H7 (cell line): ENCODE data around the gene CERS5. TPM values are rescaled to one million over a fixed set of nuclear protein-coding genes. Genes with fewer than 3 reads are reported as not detected.
"Not testable (repeated sequence)": the region's sequence is repeated elsewhere in the genome, so short reads cannot be mapped to it uniquely, and the experiment has no call there.

Experiments used
- DNase-seq: peaks from one replicate; pipeline ENCODE4 v3.0.0; 2012
- H3K27me3 ChIP-seq: 2 replicates; pipeline ENCODE4 v1.6.0; 2011; ENCODE audit warnings: mild to moderate bottlenecking, low read length; ENCODE audit not compliant: control insufficient read depth, insufficient read depth
- H3K36me3 ChIP-seq: replicated peaks from 2 replicates; pipeline ENCODE4 v1.5.1; 2011; ENCODE audit warnings: low read length; ENCODE audit not compliant: control insufficient read depth, insufficient read depth
- H3K4me3 ChIP-seq: 2 replicates; pipeline ENCODE4 v1.5.1; 2011; ENCODE audit warnings: low read depth, mild to moderate bottlenecking, control low read depth, low read length, moderate library complexity; ENCODE audit not compliant: insufficient read depth
- total RNA-seq: library from RNA; depleted of rRNA; stranded (reverse); fragments of >200 nt; shearing (Covaris generic); gene quantifications from 2 replicates; pipeline ENCODE4 v1.2.3, GENCODE V29; 2014

Gene CERS5
- total RNA-seq, 1 experiment from 2014 or later = 24.6 TPM

DNA sequence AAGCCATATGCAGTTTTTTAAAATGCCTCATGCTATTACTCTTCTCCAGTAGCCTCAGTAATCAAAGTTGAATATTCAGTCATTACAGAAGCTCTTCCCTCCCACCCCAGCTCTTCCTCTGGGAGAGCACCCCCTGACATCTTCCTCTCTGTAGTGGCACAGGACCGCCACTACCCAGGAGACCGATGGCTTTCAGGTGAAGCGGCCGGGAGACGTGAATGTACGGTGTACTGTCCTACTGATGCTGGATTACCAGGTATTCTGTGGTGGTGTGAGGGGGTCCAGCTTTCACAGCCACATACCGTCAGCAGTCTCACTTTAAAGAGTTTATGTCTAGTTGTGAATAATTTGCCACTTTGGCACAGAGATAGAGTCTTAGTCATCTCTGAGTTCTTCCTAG lies 77.4 kb downstream of the CERS5 start:
- Histone ChIP-seq H3K36me3 (peaks cover 59% of the 10 kb centered on the region), H3K27me3 (no peaks in the 10 kb centered on the region), H3K4me3 (no peak overlapping the region)
- no peak for DNase-seq

GRCh38 chr12:50088577-50089335 lies 78.4 kb downstream of the CERS5 start:
- Histone ChIP-seq H3K27me3 (no peaks in the 10 kb centered on the region), H3K4me3 (no peak overlapping the region), H3K36me3 (peaks cover 52% of the 10 kb centered on the region)
- DNase-seq = peak; percentile 79

DNA sequence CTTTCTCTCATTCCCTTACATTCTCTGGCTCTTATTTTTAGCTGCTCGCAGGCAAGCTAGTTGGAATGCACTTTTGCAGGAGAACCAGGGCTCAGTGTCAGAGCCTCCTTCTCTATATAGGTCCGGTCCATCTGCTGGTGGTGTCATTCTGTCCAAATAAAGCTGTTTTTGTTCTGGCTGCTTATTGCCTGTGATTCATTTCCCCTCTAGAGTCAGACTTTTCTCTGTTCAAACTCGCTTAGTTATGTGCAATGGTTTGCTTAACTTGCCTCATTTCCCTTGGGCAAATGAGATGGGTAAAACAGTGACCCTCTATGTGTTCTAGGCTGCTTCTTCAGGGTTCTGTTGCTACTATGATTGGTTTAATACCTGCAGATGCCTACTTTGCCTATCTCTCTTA lies 79.2 kb downstream of the CERS5 start:
- no peak for DNase-seq
- Histone ChIP-seq H3K36me3 (peaks cover 47% of the 10 kb centered on the region), H3K4me3 (no peak overlapping the region), H3K27me3 (no peaks in the 10 kb centered on the region)

- H3K36me3 ChIP-seq = peaks cover 42% of the 10 kb centered on the region
- H3K4me3 ChIP-seq = no peak overlapping the region
- H3K27me3 ChIP-seq = peaks cover 3% of the 10 kb centered on the region; the same call in 1 of the 2 replicates
Measured at GRCh38 chr12:50087151-50087550, 80.0 kb downstream of the CERS5 start.

GRCh38 chr12:50086148-50086547 lies 81.0 kb downstream of the CERS5 start:
- Histone ChIP-seq H3K36me3 (peaks cover 36% of the 10 kb centered on the region), H3K27me3 (peaks cover 12% of the 10 kb centered on the region; the same call in 1 of the 2 replicates)
- no peak for DNase-seq

More at GRCh38 chr12:50087151-50087550, 80.0 kb downstream of the CERS5 start:
- DNase-seq = no peak

DNA sequence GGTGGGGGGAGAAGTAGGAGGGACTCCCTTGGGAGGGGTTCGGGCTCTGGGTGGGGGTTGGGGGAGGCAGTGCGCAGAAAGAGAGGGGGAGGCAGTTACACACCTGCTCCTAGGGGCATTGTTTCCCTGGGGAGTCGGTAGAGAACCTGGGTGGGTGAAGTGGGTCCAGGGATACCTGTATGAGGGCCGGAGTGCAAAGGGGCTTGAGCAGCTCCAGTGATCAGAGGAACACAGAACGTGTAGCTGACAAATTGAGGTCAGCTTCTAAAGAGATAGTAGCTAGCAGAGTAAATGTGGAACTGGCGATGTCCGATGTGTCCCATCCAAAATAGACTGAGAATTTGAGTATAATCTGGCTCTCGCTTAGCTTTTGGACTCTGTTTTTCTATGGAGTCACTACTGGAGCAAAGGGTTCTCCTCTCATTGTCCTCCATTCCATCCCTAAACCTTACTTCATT lies 81.5 kb downstream of the CERS5 start:
- no peak for DNase-seq
- Histone ChIP-seq H3K36me3 (peaks cover 34% of the 10 kb centered on the region), H3K4me3 (peak overlapping the region; percentile 66), H3K27me3 (peaks cover 17% of the 10 kb centered on the region; the same call in 1 of the 2 replicates)

More at GRCh38 chr12:50086148-50086547, 81.0 kb downstream of the CERS5 start:
- H3K4me3 ChIP-seq = no peak overlapping the region

DNA sequence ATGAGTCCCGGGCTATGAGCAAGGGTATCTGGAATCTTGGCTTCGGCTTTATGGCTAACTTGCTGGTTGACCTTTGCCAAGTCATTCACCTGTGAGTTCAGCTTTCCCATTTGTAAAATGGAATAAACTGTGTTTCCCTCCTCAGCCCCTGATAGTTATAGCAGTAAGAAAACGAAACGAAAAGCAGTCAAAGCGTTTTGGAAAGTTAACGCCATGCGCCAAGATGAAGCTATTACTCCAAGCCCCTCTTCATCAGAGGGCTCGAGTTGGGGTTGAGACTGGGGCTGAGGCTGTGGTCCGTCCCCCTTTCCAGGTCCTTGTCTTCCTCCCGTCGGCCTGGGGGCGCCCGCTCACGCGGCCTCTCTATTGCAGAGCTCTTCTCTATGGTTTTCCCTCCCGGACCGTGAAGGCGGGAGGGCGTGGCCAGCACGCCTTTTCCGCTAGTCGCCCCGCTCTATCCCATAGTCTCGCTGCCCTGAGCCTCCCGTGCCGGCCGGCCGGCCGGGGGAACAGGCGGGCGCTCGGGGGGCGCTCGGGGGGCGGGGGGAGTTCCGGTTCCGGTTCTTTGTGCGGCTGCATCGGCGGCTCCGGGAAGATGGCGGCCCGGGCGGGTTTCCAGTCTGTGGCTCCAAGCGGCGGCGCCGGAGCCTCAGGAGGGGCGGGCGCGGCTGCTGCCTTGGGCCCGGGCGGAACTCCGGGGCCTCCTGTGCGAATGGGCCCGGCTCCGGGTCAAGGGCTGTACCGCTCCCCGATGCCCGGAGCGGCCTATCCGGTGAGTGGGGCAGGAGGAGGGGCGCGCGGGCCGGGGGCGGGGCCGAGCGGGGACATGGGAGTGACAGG lies 82.2 kb downstream of the CERS5 start, which contains the start of gene SMARCD1:
SMARCD1 (plus strand) TSS at position 568 of the 840 bp plus-strand sequence; CDS start at position 596, 28 bp downstream.
- peaks cover 29% of the 10 kb centered on the region for H3K36me3 ChIP-seq
- peaks cover 24% of the 10 kb centered on the region for H3K27me3 ChIP-seq
- H3K4me3 ChIP-seq = peak within 1 kb of the TSS; percentile 66
- DNase-seq = peak; percentile 99

- H3K36me3 ChIP-seq = peaks cover 26% of the 10 kb centered on the region
- peak overlapping the region; percentile 66 for H3K4me3 ChIP-seq
- DNase-seq = not testable (repeated sequence)
- peaks cover 30% of the 10 kb centered on the region for H3K27me3 ChIP-seq
Measured at GRCh38 chr12:50084409-50084774, 82.8 kb downstream of the CERS5 start.

GRCh38 chr12:50083301-50083700 lies 83.9 kb downstream of the CERS5 start:
- DNase-seq = no peak
- H3K27me3 ChIP-seq = peaks cover 30% of the 10 kb centered on the region
- H3K36me3 ChIP-seq = peaks cover 17% of the 10 kb centered on the region
- no peak overlapping the region for H3K4me3 ChIP-seq

- no peak for DNase-seq
- Histone ChIP-seq H3K4me3 (no peak overlapping the region), H3K27me3 (peaks cover 30% of the 10 kb centered on the region), H3K36me3 (peaks cover 12% of the 10 kb centered on the region)
Measured at GRCh38 chr12:50082644-50083043, 84.5 kb downstream of the CERS5 start.

- H3K4me3 ChIP-seq = no peak overlapping the region
- DNase-seq = peak; percentile 86
- no peaks in the 10 kb centered on the region for H3K36me3 ChIP-seq
- H3K27me3 ChIP-seq = peaks cover 30% of the 10 kb centered on the region
Measured at GRCh38 chr12:50081096-50081808, 85.9 kb downstream of the CERS5 start.

- no peaks in the 10 kb centered on the region for H3K36me3 ChIP-seq
- peaks cover 30% of the 10 kb centered on the region for H3K27me3 ChIP-seq
- DNase-seq = no peak
- no peak overlapping the region for H3K4me3 ChIP-seq
Measured at GRCh38 chr12:50079771-50080170, 87.4 kb downstream of the CERS5 start.
